Neural cell (in vitro differentiated cells): ENCODE measurements around the gene PLA2G12B.

ENCODE experiments used
- EP300 ChIP-seq: fragments of 450-650 bp; conservative IDR thresholded peaks from 2 replicates; pipeline ENCODE4 v1.6.1; 2014; ENCODE audit warnings: antibody characterized with exemption, mild to moderate bottlenecking, moderate library complexity; ENCODE audit not compliant: poor library complexity, severe bottlenecking
- EZH2 ChIP-seq: fragments of 200-600, 300-800 bp; shearing (Covaris generic), sonication (generic); IDR thresholded peaks from 2 replicates; pipeline ENCODE4 v1.6.1; 2014; ENCODE audit warnings: antibody characterized with exemption, low read length, borderline replicate concordance, mild to moderate bottlenecking; ENCODE audit not compliant: insufficient read depth, poor library complexity, severe bottlenecking
- POLR2AphosphoS5 ChIP-seq: IDR thresholded peaks from 2 replicates; pipeline ENCODE4 v1.6.1; 2012
- RAD21 ChIP-seq: fragments of 450-650 bp; conservative IDR thresholded peaks from 2 replicates; pipeline ENCODE4 v1.6.1; 2014; ENCODE audit warnings: antibody characterized with exemption, mild to moderate bottlenecking, moderate library complexity
- SMC3 ChIP-seq: fragments of 450-650 bp; conservative IDR thresholded peaks from 2 replicates; pipeline ENCODE4 v1.6.1; 2014; ENCODE audit warnings: antibody characterized with exemption, mild to moderate bottlenecking, moderate library complexity; ENCODE audit not compliant: poor library complexity
- TF ChIP-seq, protein P1 (sequence below): fragments of 450-650 bp; IDR thresholded peaks from 2 replicates; pipeline ENCODE4 v1.5.1; 2014; ENCODE audit warnings: antibody characterized with exemption, mild to moderate bottlenecking, moderate library complexity; ENCODE audit not compliant: poor library complexity, severe bottlenecking

DNA sequence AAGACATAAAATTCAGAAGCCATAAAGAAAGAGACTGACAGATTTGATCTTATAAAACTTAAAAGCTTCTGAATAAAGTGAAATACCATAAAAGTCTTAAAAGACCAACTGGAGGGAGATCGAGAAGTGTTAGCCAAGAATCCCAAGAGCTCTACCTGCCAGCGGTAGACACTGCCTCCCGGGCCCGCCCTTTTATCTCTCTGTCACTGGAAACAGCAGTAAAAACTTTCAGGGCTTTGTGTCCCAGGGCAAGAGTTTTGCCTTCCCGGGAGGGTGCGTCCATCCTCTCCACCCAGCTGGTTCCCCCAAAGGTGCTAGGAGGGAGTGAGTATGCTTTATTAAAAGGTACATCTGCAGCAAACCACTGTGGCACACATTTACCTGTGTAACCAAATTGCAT is 5.8 kb downstream of the PLA2G12B start:
- TF ChIP-seq RAD21 = no peak
- no peak for TF ChIP-seq POLR2AphosphoS5
- TF ChIP-seq, protein P1, sequence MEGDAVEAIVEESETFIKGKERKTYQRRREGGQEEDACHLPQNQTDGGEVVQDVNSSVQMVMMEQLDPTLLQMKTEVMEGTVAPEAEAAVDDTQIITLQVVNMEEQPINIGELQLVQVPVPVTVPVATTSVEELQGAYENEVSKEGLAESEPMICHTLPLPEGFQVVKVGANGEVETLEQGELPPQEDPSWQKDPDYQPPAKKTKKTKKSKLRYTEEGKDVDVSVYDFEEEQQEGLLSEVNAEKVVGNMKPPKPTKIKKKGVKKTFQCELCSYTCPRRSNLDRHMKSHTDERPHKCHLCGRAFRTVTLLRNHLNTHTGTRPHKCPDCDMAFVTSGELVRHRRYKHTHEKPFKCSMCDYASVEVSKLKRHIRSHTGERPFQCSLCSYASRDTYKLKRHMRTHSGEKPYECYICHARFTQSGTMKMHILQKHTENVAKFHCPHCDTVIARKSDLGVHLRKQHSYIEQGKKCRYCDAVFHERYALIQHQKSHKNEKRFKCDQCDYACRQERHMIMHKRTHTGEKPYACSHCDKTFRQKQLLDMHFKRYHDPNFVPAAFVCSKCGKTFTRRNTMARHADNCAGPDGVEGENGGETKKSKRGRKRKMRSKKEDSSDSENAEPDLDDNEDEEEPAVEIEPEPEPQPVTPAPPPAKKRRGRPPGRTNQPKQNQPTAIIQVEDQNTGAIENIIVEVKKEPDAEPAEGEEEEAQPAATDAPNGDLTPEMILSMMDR = no peak
- TF ChIP-seq SMC3 = no peak
- no peak for TF ChIP-seq EP300
- TF ChIP-seq EZH2 = no peak
